ENCODE results near the gene TNS2. TPM values are rescaled to one million over a fixed set of nuclear protein-coding genes. Genes with fewer than 3 reads are reported as not detected.

Gene TNS2
- total and polyA plus RNA-seq, 2 of the 13 experiments (the other 11 are each of a cell fraction or from before 2014, with no cell fraction given): 8.9 to 20.4 TPM

- TF ChIP-seq, protein P1, sequence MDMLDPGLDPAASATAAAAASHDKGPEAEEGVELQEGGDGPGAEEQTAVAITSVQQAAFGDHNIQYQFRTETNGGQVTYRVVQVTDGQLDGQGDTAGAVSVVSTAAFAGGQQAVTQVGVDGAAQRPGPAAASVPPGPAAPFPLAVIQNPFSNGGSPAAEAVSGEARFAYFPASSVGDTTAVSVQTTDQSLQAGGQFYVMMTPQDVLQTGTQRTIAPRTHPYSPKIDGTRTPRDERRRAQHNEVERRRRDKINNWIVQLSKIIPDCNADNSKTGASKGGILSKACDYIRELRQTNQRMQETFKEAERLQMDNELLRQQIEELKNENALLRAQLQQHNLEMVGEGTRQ (IDR thresholded peaks at IDR 0.05; ENCODE audit: low read depth, low read length): no peak
- TF ChIP-seq, protein P1 (CRISPR knock-in tag; IDR thresholded peaks at IDR 0.05; ENCODE audit: borderline replicate concordance): no peak
- TF ChIP-seq ZNF264 (CRISPR knock-in tag; IDR thresholded peaks at IDR 0.05) (no peak), ZSCAN20 (CRISPR knock-in tag; IDR thresholded peaks at IDR 0.05; ENCODE audit: borderline replicate concordance) (no peak), ZMAT3 (CRISPR knock-in tag; conservative IDR thresholded peaks at IDR 0.05) (no peak), ZNF674 (CRISPR knock-in tag; IDR thresholded peaks at IDR 0.05; ENCODE audit: low read depth) (no peak), ARNT2 (CRISPR knock-in tag; IDR thresholded peaks at IDR 0.05; ENCODE audit: low read depth) (no peak), ZNF121 (CRISPR knock-in tag; IDR thresholded peaks at IDR 0.05) (no peak), KLF15 (CRISPR knock-in tag; IDR thresholded peaks at IDR 0.05; ENCODE audit: borderline replicate concordance) (no peak), HBP1 (CRISPR knock-in tag; IDR thresholded peaks at IDR 0.05; ENCODE audit: low read depth) (no peak), ZNF644 (CRISPR knock-in tag; IDR thresholded peaks at IDR 0.05; ENCODE audit: low read depth) (0 out of 2 replicates have a peak, but pooled peaks have one; percentile 16), ZNF567 (CRISPR knock-in tag; IDR thresholded peaks at IDR 0.05; ENCODE audit: borderline replicate concordance) (no peak), ZNF576 (CRISPR knock-in tag; IDR thresholded peaks at IDR 0.05) (no peak), AGO2 (optimal IDR thresholded peaks at IDR 0.05; ENCODE audit: low read depth, low read length) (no peak), ZNF530 (CRISPR knock-in tag; IDR thresholded peaks at IDR 0.05; ENCODE audit: low read depth) (no peak), RFXANK (CRISPR knock-in tag; IDR thresholded peaks at IDR 0.05) (no peak), ZBTB4 (CRISPR knock-in tag; IDR thresholded peaks at IDR 0.05; ENCODE audit: borderline replicate concordance) (no peak), AGO1 (IDR thresholded peaks at IDR 0.05; ENCODE audit: low read depth, low read length, poor library complexity, severe bottlenecking) (no peak), MTA3 (CRISPR knock-in tag; IDR thresholded peaks at IDR 0.05) (no peak), MAX (IDR thresholded peaks at IDR 0.05) (peak; percentile 64; the same call in 1 of the 2 replicates), TOPORS (CRISPR knock-in tag; IDR thresholded peaks at IDR 0.05) (no peak; the same call in 1 of the 2 replicates)
Measured at GRCh38 chr12:53103860-53104305, 54.0 kb downstream of the TNS2 start (continued).

All from HepG2 (cell line).